Omental fat pad (tissue), 4 donors: Measurements from ENCODE around the gene STH. TPM values are rescaled to one million over a fixed set of nuclear protein-coding genes. Genes with fewer than 3 reads are reported as not detected.
"Not testable (repeated sequence)": the region's sequence is repeated elsewhere in the genome, so short reads cannot be mapped to it uniquely, and the experiment has no call there.

ENCODE experiments used
- ATAC-seq: fragments of 150-250 bp; one replicate; pipeline ENCODE4 v1.9.1; 2016; ENCODE audit warnings: mild to moderate bottlenecking, moderate library complexity; ENCODE audit not compliant: low FRiP score
- DNase-seq: peaks from one replicate; pipeline ENCODE4 v3.0.0-alpha.2; 2019; ENCODE audit warnings: low spot score
- total RNA-seq, 4 donors: library from RNA; depleted of rRNA; stranded (reverse); fragments of >200 nt; gene quantifications; one replicate each; pipeline ENCODE4 v1.1.0, GENCODE V29; 2016
- TF ChIP-seq, protein P1 (sequence below), 3 donors: fragments of 450-650 bp; IDR thresholded peaks; one replicate each; pipeline ENCODE4 v1.5.1; 2016 to 2017; ENCODE audit warnings: antibody characterized with exemption in 3 of 3, mild to moderate bottlenecking in 3 of 3, moderate library complexity in 2 of 3

The STH gene
- total RNA-seq, 4 donors from 2014 or later = not detected

DNA sequence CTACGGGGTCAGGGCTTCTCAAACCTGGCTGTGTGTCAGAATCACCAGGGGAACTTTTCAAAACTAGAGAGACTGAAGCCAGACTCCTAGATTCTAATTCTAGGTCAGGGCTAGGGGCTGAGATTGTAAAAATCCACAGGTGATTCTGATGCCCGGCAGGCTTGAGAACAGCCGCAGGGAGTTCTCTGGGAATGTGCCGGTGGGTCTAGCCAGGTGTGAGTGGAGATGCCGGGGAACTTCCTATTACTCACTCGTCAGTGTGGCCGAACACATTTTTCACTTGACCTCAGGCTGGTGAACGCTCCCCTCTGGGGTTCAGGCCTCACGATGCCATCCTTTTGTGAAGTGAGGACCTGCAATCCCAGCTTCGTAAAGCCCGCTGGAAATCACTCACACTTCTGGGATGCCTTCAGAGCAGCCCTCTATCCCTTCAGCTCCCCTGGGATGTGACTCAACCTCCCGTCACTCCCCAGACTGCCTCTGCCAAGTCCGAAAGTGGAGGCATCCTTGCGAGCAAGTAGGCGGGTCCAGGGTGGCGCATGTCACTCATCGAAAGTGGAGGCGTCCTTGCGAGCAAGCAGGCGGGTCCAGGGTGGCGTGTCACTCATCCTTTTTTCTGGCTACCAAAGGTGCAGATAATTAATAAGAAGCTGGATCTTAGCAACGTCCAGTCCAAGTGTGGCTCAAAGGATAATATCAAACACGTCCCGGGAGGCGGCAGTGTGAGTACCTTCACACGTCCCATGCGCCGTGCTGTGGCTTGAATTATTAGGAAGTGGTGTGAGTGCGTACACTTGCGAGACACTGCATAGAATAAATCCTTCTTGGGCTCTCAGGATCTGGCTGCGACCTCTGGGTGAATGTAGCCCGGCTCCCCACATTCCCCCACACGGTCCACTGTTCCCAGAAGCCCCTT, 10.9 kb downstream of the STH start:
- TF ChIP-seq, protein P1, sequence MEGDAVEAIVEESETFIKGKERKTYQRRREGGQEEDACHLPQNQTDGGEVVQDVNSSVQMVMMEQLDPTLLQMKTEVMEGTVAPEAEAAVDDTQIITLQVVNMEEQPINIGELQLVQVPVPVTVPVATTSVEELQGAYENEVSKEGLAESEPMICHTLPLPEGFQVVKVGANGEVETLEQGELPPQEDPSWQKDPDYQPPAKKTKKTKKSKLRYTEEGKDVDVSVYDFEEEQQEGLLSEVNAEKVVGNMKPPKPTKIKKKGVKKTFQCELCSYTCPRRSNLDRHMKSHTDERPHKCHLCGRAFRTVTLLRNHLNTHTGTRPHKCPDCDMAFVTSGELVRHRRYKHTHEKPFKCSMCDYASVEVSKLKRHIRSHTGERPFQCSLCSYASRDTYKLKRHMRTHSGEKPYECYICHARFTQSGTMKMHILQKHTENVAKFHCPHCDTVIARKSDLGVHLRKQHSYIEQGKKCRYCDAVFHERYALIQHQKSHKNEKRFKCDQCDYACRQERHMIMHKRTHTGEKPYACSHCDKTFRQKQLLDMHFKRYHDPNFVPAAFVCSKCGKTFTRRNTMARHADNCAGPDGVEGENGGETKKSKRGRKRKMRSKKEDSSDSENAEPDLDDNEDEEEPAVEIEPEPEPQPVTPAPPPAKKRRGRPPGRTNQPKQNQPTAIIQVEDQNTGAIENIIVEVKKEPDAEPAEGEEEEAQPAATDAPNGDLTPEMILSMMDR (IDR thresholded peaks at IDR 0.05) = no peak
- DNase-seq (no peak), ATAC-seq (no peak)

DNA sequence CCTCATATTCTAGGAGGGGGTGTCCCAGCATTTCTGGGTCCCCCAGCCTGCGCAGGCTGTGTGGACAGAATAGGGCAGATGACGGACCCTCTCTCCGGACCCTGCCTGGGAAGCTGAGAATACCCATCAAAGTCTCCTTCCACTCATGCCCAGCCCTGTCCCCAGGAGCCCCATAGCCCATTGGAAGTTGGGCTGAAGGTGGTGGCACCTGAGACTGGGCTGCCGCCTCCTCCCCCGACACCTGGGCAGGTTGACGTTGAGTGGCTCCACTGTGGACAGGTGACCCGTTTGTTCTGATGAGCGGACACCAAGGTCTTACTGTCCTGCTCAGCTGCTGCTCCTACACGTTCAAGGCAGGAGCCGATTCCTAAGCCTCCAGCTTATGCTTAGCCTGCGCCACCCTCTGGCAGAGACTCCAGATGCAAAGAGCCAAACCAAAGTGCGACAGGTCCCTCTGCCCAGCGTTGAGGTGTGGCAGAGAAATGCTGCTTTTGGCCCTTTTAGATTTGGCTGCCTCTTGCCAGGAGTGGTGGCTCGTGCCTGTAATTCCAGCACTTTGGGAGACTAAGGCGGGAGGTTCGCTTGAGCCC, 11.6 kb downstream of the STH start:
- DNase-seq = no peak
- TF ChIP-seq, protein P1 (IDR thresholded peaks at IDR 0.05) = no peak

DNA sequence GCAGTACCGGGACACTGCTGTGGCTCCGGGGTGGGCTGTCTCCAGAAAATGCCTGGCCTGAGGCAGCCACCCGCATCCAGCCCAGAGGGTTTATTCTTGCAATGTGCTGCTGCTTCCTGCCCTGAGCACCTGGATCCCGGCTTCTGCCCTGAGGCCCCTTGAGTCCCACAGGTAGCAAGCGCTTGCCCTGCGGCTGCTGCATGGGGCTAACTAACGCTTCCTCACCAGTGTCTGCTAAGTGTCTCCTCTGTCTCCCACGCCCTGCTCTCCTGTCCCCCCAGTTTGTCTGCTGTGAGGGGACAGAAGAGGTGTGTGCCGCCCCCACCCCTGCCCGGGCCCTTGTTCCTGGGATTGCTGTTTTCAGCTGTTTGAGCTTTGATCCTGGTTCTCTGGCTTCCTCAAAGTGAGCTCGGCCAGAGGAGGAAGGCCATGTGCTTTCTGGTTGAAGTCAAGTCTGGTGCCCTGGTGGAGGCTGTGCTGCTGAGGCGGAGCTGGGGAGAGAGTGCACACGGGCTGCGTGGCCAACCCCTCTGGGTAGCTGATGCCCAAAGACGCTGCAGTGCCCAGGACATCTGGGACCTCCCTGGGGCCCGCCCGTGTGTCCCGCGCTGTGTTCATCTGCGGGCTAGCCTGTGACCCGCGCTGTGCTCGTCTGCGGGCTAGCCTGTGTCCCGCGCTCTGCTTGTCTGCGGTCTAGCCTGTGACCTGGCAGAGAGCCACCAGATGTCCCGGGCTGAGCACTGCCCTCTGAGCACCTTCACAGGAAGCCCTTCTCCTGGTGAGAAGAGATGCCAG, 12.9 kb downstream of the STH start:
- DNase-seq (no peak), ATAC-seq (no peak)
- TF ChIP-seq, protein P1 (IDR thresholded peaks at IDR 0.05) = no peak

More for the DNA sequence above, 11.6 kb downstream of the STH start:
- ATAC-seq = no peak

DNA sequence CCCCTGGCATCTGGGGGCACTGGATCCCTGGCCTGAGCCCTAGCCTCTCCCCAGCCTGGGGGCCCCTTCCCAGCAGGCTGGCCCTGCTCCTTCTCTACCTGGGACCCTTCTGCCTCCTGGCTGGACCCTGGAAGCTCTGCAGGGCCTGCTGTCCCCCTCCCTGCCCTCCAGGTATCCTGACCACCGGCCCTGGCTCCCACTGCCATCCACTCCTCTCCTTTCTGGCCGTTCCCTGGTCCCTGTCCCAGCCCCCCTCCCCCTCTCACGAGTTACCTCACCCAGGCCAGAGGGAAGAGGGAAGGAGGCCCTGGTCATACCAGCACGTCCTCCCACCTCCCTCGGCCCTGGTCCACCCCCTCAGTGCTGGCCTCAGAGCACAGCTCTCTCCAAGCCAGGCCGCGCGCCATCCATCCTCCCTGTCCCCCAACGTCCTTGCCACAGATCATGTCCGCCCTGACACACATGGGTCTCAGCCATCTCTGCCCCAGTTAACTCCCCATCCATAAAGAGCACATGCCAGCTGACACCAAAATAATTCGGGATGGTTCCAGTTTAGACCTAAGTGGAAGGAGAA, 13.5 kb downstream of the STH start:
- ATAC-seq = no peak
- TF ChIP-seq, protein P1 (IDR thresholded peaks at IDR 0.05) = no peak
- no peak for DNase-seq

DNA sequence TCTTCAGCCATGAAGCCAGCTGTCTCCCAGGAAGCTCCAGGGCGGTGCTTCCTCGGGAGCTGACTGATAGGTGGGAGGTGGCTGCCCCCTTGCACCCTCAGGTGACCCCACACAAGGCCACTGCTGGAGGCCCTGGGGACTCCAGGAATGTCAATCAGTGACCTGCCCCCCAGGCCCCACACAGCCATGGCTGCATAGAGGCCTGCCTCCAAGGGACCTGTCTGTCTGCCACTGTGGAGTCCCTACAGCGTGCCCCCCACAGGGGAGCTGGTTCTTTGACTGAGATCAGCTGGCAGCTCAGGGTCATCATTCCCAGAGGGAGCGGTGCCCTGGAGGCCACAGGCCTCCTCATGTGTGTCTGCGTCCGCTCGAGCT, 14.1 kb downstream of the STH start:
- TF ChIP-seq, protein P1 (IDR thresholded peaks at IDR 0.05) = no peak
- ATAC-seq = no peak
- no peak for DNase-seq

DNA sequence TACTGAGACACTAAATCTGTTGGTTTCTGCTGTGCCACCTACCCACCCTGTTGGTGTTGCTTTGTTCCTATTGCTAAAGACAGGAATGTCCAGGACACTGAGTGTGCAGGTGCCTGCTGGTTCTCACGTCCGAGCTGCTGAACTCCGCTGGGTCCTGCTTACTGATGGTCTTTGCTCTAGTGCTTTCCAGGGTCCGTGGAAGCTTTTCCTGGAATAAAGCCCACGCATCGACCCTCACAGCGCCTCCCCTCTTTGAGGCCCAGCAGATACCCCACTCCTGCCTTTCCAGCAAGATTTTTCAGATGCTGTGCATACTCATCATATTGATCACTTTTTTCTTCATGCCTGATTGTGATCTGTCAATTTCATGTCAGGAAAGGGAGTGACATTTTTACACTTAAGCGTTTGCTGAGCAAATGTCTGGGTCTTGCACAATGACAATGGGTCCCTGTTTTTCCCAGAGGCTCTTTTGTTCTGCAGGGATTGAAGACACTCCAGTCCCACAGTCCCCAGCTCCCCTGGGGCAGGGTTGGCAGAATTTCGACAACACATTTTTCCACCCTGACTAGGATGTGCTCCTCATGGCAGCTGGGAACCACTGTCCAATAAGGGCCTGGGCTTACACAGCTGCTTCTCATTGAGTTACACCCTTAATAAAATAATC, 14.6 kb downstream of the STH start:
- DNase-seq (no peak), ATAC-seq (no peak)
- TF ChIP-seq, protein P1 (IDR thresholded peaks at IDR 0.05) = no peak

DNA sequence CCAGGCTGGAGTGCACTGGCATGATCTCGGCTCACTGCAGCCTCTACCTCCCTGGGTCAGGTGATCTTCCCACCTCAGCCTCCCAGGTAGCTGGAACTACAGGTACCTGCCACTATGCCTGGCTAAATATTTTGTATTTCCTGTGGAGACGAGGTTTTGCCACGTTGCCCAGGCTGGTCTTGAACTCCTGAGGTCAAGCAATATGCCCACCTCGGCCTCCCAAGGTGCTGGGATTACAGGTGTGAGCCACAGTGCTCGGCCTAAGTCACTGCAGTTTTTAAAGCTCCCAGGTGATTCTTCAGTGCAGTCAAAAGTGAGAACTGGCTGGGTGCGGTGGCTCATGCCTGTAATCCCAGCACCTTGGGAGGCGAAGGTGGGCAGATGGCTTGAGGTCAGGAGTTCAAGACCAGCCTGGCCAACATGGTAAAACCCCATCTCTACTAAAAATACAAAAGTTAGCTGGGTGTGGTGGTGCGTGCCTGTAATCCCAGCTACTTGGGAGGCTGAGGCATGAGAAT, 20.4 kb downstream of the STH start:
- ATAC-seq = not testable (repeated sequence)
- DNase-seq = peak; percentile 1
